Heart left ventricle (tissue), 13 donors: ENCODE measurements around the gene UBXN4.

Experiments used
- POLR2A ChIP-seq, 2 donors: fragments of 450-650 bp; IDR thresholded peaks; one replicate each; pipeline ENCODE4 v1.6.1; 2017; ENCODE audit warnings: antibody characterized with exemption in 2 of 2, mild to moderate bottlenecking in 2 of 2, moderate library complexity in 2 of 2
- TF ChIP-seq, protein P1 (sequence below), 12 donors: fragments of 200-600 bp; sonication (generic) in 4 of 12; IDR thresholded peaks; one replicate each; pipeline versions ENCODE4 v1.5.0 to v1.8.0; 2018 to 2022; ENCODE audit warnings: antibody characterized with exemption in 12 of 12, mild to moderate bottlenecking in 5 of 12
- donor health status: ischemic (EF 13 %, LVEDD 7.1; RV severe dilation, severe dysfunction).
- donor health status: DM: no; HTN: yes; CAD: no.
- donor health status: DM: no; HTN: no; CAD: no.
- donor health status: ischemic (EF 25% LVEDD 6.9; RV normal size, moderate dysfunction).
- donor health status: ischemic (EF 25% LVEDD 5.7; RV mildly dilated, moderate dysfunction).
- donor health status: ischemic (EF 35%, LVEDD 5.7; RV mildly dilated, moderate dysfunction).
- donor health status: nonischemic (EF 11% LVEDD 7.7; RV severe dilation, severe dysfunction).
- donor health status: DM: yes; HTN: yes; CAD: no.
- donor health status: PGD.
- donor health status: ischemic (EF 29% LVEDD 5.4; RV normal size, mild dysfunction).
- donor health status: nonischemic (EF 23%, LVEDD 6.1; RV moderate dilation, normal function).

DNA sequence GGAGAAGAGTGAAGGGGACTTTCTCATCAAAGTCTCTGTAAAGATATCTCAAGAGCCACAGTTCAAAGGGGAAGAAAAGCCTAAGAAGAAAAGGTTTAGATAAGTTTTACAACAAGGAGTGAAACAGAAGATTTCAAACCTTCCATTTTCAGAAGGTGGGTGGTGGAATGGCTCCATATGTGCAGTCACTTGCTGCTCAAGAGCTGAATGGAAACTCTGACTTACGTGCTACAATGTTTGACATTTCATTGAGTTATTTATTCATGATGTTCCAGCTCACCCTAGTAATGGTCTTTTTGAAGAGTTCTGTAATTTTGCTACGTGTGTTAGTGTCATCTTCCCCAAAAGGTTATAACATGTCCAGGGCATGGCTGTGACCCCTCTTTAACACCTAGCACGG lies 73.6 kb downstream of the UBXN4 start:
- TF ChIP-seq, protein P1, sequence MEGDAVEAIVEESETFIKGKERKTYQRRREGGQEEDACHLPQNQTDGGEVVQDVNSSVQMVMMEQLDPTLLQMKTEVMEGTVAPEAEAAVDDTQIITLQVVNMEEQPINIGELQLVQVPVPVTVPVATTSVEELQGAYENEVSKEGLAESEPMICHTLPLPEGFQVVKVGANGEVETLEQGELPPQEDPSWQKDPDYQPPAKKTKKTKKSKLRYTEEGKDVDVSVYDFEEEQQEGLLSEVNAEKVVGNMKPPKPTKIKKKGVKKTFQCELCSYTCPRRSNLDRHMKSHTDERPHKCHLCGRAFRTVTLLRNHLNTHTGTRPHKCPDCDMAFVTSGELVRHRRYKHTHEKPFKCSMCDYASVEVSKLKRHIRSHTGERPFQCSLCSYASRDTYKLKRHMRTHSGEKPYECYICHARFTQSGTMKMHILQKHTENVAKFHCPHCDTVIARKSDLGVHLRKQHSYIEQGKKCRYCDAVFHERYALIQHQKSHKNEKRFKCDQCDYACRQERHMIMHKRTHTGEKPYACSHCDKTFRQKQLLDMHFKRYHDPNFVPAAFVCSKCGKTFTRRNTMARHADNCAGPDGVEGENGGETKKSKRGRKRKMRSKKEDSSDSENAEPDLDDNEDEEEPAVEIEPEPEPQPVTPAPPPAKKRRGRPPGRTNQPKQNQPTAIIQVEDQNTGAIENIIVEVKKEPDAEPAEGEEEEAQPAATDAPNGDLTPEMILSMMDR (IDR thresholded peaks at IDR 0.05) = no peak
- TF ChIP-seq POLR2A (IDR thresholded peaks at IDR 0.05) = no peak
